SK-N-SH (cell line): Measurements from ENCODE around the gene NPIPB8.
"Not testable (repeated sequence)": the region's sequence is repeated elsewhere in the genome, so short reads cannot be mapped to it uniquely, and the experiment has no call there.

Source experiments
- EP300 ChIP-seq, 2 experiments: IDR thresholded peaks; 2 replicates each; pipeline versions ENCODE4 v1.4.0 to v1.6.1; 2012; ENCODE audit warnings: borderline replicate concordance in 1 of 2, low read depth in 1 of 2, low read length in 1 of 2
- EZH2phosphoT487 ChIP-seq: fragments of 200-600 bp; sonication (generic); IDR thresholded peaks from 2 replicates; pipeline ENCODE4 v1.6.1; 2017; ENCODE audit warnings: low read depth, mixed run types, mild to moderate bottlenecking, antibody characterized with exemption, moderate library complexity, borderline replicate concordance
- POLR2AphosphoS5 ChIP-seq: IDR thresholded peaks from 2 replicates; pipeline ENCODE4 v1.6.1; 2012; ENCODE audit warnings: low read depth, low read length
- SMC3 ChIP-seq: IDR thresholded peaks from 2 replicates; pipeline ENCODE4 v1.6.1; 2012; ENCODE audit warnings: low read depth, low read length, improper control_type of control experiment
- TF ChIP-seq, protein P1 (sequence below): fragments of 200-600 bp; sonication (generic); IDR thresholded peaks from 2 replicates; pipeline ENCODE4 v1.6.1; 2017; ENCODE audit warnings: antibody characterized with exemption, mild to moderate bottlenecking, moderate library complexity
- TF ChIP-seq, protein P2 (sequence below): IDR thresholded peaks from 2 replicates; pipeline ENCODE4 v1.6.1; 2012; ENCODE audit warnings: mild to moderate bottlenecking, low read depth, low read length, moderate library complexity
- TF ChIP-seq, protein P3 (sequence below): fragments of 150-350 bp; IDR thresholded peaks from 2 replicates; pipeline ENCODE4 v1.6.1; 2017; ENCODE audit warnings: antibody characterized with exemption, low read length, low read depth, borderline replicate concordance
- TF ChIP-seq, protein P4 (sequence below): IDR thresholded peaks from 2 replicates; pipeline ENCODE4 v1.4.0; 2012; ENCODE audit warnings: low read depth

DNA sequence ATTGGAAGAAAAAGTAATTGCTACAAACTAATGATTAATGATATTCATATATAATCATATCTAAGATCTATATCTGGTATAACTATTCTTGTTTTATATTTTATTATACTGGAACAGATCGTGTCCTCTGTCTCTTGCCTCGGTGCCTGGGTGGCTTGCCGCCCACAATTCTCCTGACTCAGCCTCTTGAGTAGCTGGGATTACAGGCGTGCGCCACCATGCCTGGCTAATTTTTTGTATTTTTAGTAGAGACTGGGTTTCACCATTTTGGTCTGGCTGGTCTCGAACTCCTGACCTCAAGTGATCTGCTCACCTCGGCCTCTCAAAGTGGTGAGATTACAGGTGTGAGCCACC, 21.7 kb upstream of the NPIPB8 start:
- TF ChIP-seq, protein P1, sequence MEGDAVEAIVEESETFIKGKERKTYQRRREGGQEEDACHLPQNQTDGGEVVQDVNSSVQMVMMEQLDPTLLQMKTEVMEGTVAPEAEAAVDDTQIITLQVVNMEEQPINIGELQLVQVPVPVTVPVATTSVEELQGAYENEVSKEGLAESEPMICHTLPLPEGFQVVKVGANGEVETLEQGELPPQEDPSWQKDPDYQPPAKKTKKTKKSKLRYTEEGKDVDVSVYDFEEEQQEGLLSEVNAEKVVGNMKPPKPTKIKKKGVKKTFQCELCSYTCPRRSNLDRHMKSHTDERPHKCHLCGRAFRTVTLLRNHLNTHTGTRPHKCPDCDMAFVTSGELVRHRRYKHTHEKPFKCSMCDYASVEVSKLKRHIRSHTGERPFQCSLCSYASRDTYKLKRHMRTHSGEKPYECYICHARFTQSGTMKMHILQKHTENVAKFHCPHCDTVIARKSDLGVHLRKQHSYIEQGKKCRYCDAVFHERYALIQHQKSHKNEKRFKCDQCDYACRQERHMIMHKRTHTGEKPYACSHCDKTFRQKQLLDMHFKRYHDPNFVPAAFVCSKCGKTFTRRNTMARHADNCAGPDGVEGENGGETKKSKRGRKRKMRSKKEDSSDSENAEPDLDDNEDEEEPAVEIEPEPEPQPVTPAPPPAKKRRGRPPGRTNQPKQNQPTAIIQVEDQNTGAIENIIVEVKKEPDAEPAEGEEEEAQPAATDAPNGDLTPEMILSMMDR = not testable (repeated sequence)
- not testable (repeated sequence) for TF ChIP-seq POLR2AphosphoS5; EP300 (IDR thresholded peaks at IDR 0.05; ENCODE audit: borderline replicate concordance in 1 of 2, low read depth in 1 of 2, low read length in 1 of 2); SMC3; EZH2phosphoT487
- TF ChIP-seq, protein P2, sequence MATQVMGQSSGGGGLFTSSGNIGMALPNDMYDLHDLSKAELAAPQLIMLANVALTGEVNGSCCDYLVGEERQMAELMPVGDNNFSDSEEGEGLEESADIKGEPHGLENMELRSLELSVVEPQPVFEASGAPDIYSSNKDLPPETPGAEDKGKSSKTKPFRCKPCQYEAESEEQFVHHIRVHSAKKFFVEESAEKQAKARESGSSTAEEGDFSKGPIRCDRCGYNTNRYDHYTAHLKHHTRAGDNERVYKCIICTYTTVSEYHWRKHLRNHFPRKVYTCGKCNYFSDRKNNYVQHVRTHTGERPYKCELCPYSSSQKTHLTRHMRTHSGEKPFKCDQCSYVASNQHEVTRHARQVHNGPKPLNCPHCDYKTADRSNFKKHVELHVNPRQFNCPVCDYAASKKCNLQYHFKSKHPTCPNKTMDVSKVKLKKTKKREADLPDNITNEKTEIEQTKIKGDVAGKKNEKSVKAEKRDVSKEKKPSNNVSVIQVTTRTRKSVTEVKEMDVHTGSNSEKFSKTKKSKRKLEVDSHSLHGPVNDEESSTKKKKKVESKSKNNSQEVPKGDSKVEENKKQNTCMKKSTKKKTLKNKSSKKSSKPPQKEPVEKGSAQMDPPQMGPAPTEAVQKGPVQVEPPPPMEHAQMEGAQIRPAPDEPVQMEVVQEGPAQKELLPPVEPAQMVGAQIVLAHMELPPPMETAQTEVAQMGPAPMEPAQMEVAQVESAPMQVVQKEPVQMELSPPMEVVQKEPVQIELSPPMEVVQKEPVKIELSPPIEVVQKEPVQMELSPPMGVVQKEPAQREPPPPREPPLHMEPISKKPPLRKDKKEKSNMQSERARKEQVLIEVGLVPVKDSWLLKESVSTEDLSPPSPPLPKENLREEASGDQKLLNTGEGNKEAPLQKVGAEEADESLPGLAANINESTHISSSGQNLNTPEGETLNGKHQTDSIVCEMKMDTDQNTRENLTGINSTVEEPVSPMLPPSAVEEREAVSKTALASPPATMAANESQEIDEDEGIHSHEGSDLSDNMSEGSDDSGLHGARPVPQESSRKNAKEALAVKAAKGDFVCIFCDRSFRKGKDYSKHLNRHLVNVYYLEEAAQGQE = not testable (repeated sequence)
- TF ChIP-seq, protein P3, sequence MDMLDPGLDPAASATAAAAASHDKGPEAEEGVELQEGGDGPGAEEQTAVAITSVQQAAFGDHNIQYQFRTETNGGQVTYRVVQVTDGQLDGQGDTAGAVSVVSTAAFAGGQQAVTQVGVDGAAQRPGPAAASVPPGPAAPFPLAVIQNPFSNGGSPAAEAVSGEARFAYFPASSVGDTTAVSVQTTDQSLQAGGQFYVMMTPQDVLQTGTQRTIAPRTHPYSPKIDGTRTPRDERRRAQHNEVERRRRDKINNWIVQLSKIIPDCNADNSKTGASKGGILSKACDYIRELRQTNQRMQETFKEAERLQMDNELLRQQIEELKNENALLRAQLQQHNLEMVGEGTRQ = not testable (repeated sequence)
- TF ChIP-seq, protein P4, sequence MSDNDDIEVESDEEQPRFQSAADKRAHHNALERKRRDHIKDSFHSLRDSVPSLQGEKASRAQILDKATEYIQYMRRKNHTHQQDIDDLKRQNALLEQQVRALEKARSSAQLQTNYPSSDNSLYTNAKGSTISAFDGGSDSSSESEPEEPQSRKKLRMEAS = not testable (repeated sequence)
